Uterus (tissue), 4 donors: ENCODE measurements around the gene FOXN3. TPM values are rescaled to one million over a fixed set of nuclear protein-coding genes. Genes with fewer than 3 reads are reported as not detected.

Experiments used
- DNase-seq, 2 donors: peaks; one replicate each; pipeline ENCODE4 v3.0.0-alpha.2; 2019 to 2020
- H3K27ac ChIP-seq, 2 donors: fragments of 200-600 bp; sonication (generic); 1 replicate in 1 of 2; 2 replicates in 1 of 2; pipeline ENCODE4 v1.5.1; 2016 to 2018
- H3K27me3 ChIP-seq, 2 donors: fragments of 200-600 bp; sonication (generic); one replicate each; pipeline ENCODE4 v1.5.1; 2018 to 2019; ENCODE audit warnings: control low read depth in 1 of 2
- H3K36me3 ChIP-seq, 2 donors: fragments of 200-600 bp; sonication (generic); one replicate each; pipeline ENCODE4 v1.5.1; 2019; ENCODE audit warnings: control low read depth in 1 of 2
- H3K4me1 ChIP-seq, 2 donors: fragments of 200-600 bp; sonication (generic); one replicate each; pipeline ENCODE4 v1.5.1; 2018 to 2019; ENCODE audit warnings: control low read depth in 1 of 2
- H3K4me3 ChIP-seq, 2 donors: fragments of 200-600 bp; sonication (generic); 1 replicate in 1 of 2; 2 replicates in 1 of 2; pipeline ENCODE4 v1.5.1; 2018 to 2019; ENCODE audit warnings: mild to moderate bottlenecking in 1 of 2
- H3K9me3 ChIP-seq, 2 donors: fragments of 200-600 bp; sonication (generic); one replicate each; pipeline ENCODE4 v1.5.1; 2019; ENCODE audit warnings: control low read depth in 1 of 2
- POLR2A ChIP-seq, 2 donors: fragments of 450-650 bp; IDR thresholded peaks; one replicate each; pipeline ENCODE4 v1.6.1; 2016; ENCODE audit warnings: antibody characterized with exemption in 2 of 2, mild to moderate bottlenecking in 1 of 2, moderate library complexity in 1 of 2
- intact Hi-C: fragments of 100-400 bp; cut with DNase I; formaldehyde crosslinking; loops from one replicate; pipeline ENCODE4 v1.15.1; 2023; ENCODE audit warnings: low total_unique reads
- total RNA-seq, 4 donors: library from RNA; depleted of rRNA in 3 of 4; stranded (reverse); fragments of >200 nt in 3 of 4; gene quantifications; one replicate each; pipeline versions ENCODE4 v1.1.0 to v1.2.4, GENCODE V29; 2014 to 2023
- TF ChIP-seq, protein P1 (sequence below), 4 experiments: fragments of 200-600 bp in 2 of 4; fragments of 450-650 bp in 2 of 4; sonication (generic) in 2 of 4; IDR thresholded peaks; one replicate each; pipeline ENCODE4 v1.5.1; 2016 to 2019; ENCODE audit warnings: antibody characterized with exemption in 4 of 4, mild to moderate bottlenecking in 2 of 4, moderate library complexity in 1 of 4
- donor health status: DM: yes; HTN: yes; CAD: no.

FOXN3 gene
- total RNA-seq, 4 donors from 2014 or later = 37.7 to 103 (median 74.9) TPM

GRCh38 chr14:89357655-89358297 is 59.3 kb downstream of the FOXN3 start:
- no peaks in the 10 kb centered on the region for H3K36me3 ChIP-seq
- intact Hi-C loops = no loop called here
- H3K4me1 ChIP-seq = no peaks in the 10 kb centered on the region
- H3K4me3 ChIP-seq = no peak overlapping the region
- no peak overlapping the region for H3K27ac ChIP-seq
- no peaks in the 10 kb centered on the region for H3K27me3 ChIP-seq
- no peak for TF ChIP-seq POLR2A (IDR thresholded peaks at IDR 0.05)
- TF ChIP-seq, protein P1, sequence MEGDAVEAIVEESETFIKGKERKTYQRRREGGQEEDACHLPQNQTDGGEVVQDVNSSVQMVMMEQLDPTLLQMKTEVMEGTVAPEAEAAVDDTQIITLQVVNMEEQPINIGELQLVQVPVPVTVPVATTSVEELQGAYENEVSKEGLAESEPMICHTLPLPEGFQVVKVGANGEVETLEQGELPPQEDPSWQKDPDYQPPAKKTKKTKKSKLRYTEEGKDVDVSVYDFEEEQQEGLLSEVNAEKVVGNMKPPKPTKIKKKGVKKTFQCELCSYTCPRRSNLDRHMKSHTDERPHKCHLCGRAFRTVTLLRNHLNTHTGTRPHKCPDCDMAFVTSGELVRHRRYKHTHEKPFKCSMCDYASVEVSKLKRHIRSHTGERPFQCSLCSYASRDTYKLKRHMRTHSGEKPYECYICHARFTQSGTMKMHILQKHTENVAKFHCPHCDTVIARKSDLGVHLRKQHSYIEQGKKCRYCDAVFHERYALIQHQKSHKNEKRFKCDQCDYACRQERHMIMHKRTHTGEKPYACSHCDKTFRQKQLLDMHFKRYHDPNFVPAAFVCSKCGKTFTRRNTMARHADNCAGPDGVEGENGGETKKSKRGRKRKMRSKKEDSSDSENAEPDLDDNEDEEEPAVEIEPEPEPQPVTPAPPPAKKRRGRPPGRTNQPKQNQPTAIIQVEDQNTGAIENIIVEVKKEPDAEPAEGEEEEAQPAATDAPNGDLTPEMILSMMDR (IDR thresholded peaks at IDR 0.05) = no peak
- no peaks in the 10 kb centered on the region for H3K9me3 ChIP-seq
- no peak for DNase-seq

DNA sequence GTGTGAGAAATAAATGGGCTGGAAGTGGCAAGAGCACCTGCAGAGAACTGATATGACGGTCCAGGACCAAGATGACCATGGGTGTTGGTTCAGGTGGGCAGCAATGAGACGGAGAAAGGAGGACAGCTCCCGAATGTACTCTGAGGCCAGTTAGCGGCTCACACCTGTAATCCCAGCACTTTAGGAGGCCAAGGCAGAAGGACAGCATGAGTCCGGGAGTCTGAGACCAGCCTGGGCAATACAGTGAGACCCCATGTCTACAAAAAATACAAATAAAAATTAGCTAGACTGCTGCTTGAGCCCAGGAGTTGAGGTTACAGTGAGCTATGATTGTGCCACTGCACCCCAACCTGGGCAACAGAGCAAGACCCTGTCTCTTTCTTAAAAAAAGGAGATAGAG is 60.1 kb downstream of the FOXN3 start:
- peaks cover 0 to 5% of the 10 kb centered on the region in 2 donors for H3K4me1 ChIP-seq
- H3K36me3 ChIP-seq = no peaks in the 10 kb centered on the region
- H3K9me3 ChIP-seq = no peaks in the 10 kb centered on the region
- no peak overlapping the region for H3K4me3 ChIP-seq
- TF ChIP-seq POLR2A (IDR thresholded peaks at IDR 0.05) = no peak
- TF ChIP-seq, protein P1 (IDR thresholded peaks at IDR 0.05) = no peak
- H3K27ac ChIP-seq = no peak overlapping the region
- intact Hi-C loops = no loop called here
- no peaks in the 10 kb centered on the region for H3K27me3 ChIP-seq
- no peak for DNase-seq

DNA sequence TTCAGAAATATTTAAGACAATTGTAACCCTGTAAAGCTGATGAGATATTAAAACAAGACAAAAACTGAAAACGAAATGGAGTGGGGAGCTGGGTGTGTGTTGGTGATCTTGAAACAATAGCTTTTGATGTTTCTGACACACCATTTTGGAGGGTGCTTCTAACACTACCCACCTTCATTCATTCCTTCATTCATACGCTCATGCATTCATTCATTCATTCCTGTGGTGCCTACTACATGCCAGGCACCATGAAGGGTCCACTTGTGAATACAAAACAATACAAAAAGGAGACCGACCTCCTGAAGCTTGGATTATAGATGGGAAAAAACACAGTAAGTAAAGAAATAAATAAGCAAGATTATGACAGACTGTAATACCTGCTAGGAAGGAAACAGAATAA is 60.5 kb downstream of the FOXN3 start:
- Histone ChIP-seq H3K27ac (no peak overlapping the region), H3K9me3 (no peaks in the 10 kb centered on the region), H3K27me3 (no peaks in the 10 kb centered on the region), H3K4me1 (peaks cover 0 to 5% of the 10 kb centered on the region in 2 donors), H3K36me3 (no peaks in the 10 kb centered on the region), H3K4me3 (no peak overlapping the region)
- no peak for DNase-seq
- intact Hi-C loops = no loop called here
- TF ChIP-seq POLR2A (IDR thresholded peaks at IDR 0.05) = no peak
- TF ChIP-seq, protein P1 (IDR thresholded peaks at IDR 0.05) = no peak

GRCh38 chr14:89353766-89354113 is 63.3 kb downstream of the FOXN3 start:
- peaks cover 0 to 9% of the 10 kb centered on the region in 2 donors for H3K4me1 ChIP-seq
- no peak for DNase-seq
- TF ChIP-seq, protein P1 (IDR thresholded peaks at IDR 0.05) = no peak
- TF ChIP-seq POLR2A (IDR thresholded peaks at IDR 0.05) = no peak

GRCh38 chr14:89352976-89353765 is 63.9 kb downstream of the FOXN3 start:
- H3K36me3 ChIP-seq = no peaks in the 10 kb centered on the region
- TF ChIP-seq POLR2A (IDR thresholded peaks at IDR 0.05) = no peak
- TF ChIP-seq, protein P1 (IDR thresholded peaks at IDR 0.05) = no peak
- peaks cover 0 to 9% of the 10 kb centered on the region in 2 donors for H3K4me1 ChIP-seq
- intact Hi-C loops = no loop called here
- H3K9me3 ChIP-seq = no peaks in the 10 kb centered on the region
- DNase-seq = no peak
- H3K4me3 ChIP-seq = no peak overlapping the region
- H3K27me3 ChIP-seq = no peaks in the 10 kb centered on the region
- H3K27ac ChIP-seq = peak overlapping the region; percentile 71 to 84

More at GRCh38 chr14:89353766-89354113, 63.3 kb downstream of the FOXN3 start:
- intact Hi-C loops = no loop called here
- H3K36me3 ChIP-seq = no peaks in the 10 kb centered on the region
- no peaks in the 10 kb centered on the region for H3K27me3 ChIP-seq
- no peak overlapping the region for H3K4me3 ChIP-seq
- H3K9me3 ChIP-seq = no peaks in the 10 kb centered on the region
- peak overlapping the region in 1 of 2 donors; percentile 84 for H3K27ac ChIP-seq
